ENCODE data around the gene KAZN.

Gene KAZN

DNA sequence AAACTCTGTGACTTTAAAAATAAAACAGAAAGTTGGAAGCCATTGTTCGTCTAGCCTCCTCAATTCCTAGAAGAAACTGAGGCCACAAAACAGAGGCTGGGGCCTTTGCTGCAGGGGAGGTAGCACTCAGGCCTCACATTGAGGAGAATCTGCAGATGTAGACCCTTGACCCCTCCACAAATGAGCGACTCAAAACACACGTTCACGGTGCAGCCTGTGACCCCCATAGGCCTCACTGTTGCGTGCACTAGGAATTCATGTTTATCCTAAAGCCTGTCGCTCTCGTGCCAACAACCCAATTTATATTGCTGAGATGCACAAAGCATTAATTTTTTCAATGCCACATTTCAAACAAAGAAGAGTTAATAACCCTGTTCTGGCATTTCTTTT is 560.7 kb downstream of the KAZN start:
- DNase-seq (ENCODE audit: low read depth): no peak

DNA sequence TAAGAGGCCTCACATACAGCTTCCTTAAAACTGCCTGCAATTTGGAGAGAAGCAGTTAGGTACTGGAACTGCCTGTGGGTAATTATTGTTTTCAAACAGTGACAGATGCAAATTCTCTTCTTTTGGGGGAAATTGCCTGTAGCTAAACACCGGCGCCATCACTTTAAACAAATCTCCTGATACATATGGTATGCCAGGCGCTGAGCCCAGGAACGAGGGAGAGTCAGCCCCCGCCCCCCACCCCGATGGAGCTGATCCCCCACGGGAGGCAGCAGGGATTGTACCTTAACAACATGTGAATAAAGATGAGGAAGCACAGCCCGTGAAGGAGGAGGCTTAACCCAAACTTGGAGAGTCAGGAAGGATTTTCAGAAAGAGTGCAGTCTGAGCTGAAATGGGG is 562.1 kb downstream of the KAZN start:
- no peak for DNase-seq (ENCODE audit: low read depth)

DNA sequence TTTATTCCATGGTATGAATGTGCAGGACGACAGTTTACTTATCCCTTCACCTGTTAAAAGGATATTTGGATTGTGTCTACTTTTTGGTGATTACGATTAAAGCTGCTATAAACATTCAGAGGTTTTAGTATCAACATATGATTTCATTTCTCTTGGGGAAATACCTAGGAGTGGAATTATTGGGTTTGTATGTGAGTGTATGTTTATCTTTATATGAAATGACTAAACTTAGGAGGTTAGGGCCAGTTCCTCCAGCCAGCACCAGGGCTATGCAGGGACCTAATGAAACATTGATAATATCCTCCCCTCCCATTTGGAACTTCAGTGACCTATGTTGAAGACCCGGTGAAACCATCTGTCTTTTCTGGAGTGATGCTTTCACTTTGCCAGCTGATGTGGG is 568.9 kb downstream of the KAZN start:
- DNase-seq (ENCODE audit: low read depth): no peak

Data from CMK (cell line).